GM21619 (cell line): ENCODE results near the gene ABCC11.
"Not testable (repeated sequence)": the region's sequence is repeated elsewhere in the genome, so short reads cannot be mapped to it uniquely, and the experiment has no call there.

ENCODE experiments used
- ATAC-seq: cut with Tn5 transposase; IDR thresholded peaks from one replicate; pipeline ENCODE4 v1.9.1; 2021; ENCODE audit not compliant: unreplicated experiment

The ABCC11 gene

DNA sequence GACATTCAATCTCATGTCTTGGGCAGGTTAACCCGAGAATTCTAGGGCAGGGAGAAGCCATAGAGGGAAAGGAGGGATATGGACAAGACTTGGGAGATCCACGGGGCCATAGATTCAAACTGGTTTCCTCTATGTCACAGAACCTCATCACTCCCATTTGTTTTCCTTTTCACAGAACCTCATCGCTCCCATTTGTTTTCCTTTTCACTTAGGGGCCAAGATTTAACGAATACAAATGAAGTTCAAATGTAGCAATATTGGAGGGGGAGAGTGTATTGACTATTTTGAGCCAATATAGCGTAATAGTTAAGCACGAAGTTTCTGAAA lies 42.6 kb downstream of the ABCC11 start:
- no peak for ATAC-seq

DNA sequence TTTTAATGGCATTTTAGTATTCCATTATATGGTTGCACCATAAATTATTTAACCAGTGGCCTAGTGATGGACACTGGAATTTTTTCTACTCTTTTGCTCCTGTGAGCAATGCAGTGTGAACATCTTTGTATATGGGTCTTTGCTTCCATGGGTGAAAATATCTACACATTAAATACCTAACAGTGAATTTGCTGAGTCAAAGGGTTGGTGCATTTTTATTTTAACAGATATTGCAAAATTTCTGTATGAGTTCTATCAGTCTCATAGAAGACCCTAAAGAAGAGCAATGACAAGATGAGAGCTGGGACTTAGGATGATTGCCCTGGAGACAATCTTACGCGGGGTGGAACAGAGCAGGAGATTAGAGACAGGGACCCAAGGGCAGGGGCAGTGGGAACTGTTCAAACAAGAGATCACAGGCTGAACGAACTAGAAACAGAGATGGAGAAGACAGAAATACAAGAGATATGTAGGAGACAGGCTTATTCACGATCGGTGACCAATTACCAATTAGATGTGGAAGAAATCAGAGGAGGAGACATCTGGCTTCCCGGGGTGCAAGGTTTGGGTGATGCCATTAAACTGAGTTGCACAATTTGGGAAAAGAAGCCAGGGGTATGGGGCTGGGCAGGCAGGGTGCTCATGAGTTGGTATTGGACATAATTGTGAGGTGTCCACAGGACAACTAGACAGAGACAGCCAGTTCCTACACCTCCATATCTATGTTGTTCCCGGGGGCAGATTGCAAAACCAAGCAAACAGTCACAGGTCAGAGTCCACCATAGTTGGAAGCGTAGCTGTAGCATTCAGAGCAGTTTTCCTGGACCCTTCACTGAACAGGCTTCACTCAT lies 43.1 kb downstream of the ABCC11 start:
- ATAC-seq, result no peak

DNA sequence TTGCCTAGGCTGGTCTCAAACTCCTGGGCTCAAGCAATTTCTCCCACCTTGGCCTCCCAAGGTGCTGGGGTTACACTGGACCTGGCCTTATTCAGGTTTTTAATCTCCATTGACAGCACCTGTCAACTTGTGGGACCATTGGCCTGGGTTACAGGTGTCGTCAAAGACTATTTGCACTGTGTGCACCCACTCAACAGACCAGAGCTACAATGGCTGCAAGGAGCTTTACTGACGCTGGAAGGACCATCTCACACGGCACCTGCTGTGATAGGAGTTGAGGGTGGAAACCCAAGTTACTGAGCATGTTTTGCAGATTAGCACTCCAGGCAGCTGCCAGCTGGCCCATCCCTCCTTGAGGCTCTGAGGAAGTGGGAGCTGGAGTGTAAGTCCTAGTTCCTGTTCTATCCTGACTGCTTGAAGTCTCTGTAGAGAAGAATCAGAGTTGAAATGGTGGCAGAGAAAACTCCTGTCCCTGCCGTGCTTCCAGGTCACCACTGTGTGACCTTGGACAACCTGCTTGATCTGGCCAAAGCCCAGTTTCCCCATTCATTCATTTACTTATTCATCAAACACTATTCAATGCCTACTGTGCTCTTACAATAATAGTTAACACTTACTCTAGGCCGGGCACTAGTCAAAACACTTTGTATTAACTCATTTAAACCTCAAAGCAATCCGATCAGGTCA lies 45.7 kb downstream of the ABCC11 start:
- no peak for ATAC-seq

DNA sequence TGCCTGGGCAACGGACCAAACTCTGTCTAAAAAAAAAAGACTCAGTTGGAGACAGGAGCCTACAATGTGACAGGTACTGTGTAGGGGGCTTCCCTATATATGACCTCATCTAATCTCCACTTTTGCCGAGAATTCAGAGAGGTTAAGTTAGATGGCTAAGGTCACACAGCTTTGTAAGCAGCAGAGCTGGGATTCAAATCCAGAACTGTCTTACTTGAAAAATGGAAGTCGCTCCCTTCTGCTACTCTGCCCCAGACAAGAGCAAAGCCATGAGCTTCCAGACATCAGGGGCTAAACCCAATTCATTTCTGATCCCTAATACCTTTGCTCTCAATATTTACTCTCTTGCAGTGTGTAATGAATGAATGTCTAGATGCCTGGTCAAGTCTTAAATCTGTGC lies 50.0 kb downstream of the ABCC11 start:
- ATAC-seq, result no peak

DNA sequence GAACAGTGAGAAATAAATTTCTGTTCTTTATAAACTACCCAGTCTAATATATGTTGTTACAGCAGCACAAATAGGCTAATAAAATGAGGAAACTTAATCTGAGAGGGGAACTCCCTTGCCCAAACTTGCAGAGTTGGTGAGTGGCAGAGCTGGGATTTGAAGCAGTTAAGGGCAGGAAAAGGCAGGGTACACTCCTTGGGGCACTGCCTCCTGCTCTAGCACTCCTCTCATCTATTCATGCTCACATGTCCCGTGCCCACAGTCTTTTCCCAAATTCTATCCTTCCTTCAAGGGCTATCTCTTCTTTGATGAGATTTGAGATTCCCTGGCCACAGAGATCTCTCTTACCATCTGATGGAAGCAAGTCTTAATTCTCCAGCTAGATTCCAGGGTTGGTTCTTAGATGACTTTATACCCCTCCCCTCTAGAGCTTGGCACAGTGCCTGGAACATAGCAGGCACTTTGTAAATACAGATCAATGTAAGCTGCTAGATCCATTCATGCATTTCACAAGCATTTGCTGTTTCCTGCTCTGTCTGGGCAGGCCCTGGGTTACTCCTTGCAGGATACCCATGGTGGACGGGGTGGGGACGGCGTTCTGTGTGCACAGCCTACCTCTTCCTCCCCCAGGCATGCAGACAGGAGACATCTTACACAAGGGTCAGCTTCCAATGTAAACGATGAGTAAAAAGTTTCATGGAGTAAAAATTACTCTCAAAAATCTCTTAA lies 52.3 kb downstream of the ABCC11 start:
- ATAC-seq, result no peak

DNA sequence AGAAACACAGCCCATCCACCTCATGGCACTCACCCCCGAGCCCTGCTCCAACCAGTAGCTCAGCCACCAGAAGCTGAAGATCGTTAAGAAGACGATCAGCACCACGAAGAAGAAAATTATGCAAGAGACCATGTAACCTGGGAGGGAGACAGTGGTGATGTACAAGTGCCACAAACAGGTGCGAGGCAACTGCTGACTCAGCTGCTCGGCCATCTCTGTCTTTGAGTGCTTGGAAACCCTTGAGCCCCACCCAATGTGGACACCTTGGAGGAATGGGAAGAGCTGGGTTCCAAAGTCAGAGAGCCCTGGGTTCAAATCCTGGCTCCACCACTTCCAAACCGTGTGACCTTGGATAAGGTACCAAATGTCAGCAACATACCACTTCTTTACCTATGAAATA lies 53.5 kb downstream of the ABCC11 start:
- no peak for ATAC-seq

DNA sequence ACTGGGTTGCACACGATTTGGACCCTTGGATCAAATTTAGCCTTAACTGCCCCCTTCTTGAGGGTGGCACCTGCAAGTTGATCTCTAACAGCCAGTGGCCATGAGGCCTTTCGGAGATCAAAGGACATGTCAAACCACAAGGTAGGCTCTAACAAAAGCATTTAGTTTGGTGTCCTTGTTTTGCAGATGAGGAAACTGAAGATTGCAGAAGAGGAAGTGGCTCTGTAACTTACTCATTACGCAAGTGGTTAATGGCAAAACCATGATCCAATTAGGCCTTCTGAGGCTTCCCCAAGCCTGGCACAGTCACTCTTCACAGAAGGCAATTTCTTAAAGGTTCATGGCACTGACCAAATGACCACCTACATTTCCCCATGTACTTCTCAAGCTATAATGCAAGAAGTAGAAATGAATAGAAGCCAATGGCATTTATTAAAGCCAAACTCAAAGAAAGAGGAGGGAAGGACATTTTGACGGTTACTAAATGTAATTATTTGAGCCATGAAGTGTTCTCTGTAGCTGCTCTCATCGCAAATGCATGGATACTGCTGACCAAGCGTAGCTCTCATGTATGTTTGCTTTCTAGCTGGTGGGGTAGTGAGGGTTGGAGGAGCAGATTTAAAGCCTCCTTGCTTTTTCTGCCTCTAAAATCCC lies 58.8 kb downstream of the ABCC11 start:
- ATAC-seq, result peak; percentile 93

DNA sequence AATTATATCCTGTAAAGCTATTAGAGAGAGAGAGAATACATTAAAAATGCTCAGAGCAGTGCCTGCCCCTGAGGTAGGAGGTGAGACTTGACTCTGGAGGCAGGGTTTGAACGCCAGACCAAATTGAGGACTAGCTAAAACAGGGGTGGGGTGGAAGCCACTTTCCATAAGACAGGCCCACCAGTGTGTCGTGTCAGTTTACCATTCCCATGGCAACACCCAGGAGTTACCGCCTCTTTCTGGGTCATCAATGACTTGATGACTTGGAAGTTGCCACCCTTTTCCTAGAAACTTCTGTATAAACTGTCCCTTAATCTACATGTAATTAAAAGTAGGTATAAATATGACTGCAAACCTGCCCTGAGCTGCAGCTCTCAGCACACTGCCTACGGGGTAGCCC lies 59.6 kb downstream of the ABCC11 start:
- ATAC-seq, result no peak

DNA sequence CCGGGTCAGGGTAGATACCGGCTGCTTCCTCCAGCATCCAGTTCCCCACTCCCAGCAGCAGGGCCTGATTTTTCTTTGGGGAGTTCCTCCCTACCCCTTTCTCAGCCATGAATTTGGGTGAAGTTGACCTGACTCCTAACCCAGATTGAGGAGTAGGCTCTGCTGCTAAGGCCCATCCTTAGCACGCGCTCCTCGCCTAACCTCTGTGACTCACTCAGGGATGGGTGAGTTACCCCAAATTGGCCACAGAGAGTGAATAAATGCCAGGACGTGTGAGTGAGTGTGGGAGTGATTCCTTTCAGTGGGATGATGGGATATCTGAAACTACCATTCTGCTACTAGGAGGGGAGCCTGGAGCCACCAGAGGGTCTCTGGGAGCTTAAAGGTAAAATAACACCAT lies 62.7 kb downstream of the ABCC11 start:
- no peak for ATAC-seq

DNA sequence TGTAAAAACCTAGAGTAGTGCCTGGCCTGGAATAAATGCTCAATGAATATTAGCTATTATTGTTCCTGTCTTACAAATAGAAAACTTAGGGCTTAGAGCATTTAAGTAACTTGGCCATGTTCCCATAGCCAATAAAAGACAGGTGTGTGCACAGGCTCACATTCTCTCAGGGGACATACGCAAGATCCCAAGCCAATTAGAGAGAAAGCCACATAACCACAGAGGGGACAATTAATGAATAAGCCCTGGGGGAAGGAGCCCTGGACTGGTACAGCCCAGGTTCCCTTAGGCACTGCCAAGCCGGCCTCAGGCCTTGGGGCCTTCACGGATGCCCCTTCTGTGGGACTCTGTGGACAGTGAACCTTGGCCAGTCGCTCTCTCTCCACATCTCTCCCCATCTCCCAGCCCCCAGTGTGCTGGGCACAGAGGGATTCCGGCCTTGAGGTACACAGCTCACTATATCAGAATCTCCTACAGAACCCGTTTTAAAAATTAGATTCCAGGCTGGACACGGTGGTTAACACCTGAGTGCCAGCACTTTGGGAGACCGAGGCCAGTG lies 64.3 kb downstream of the ABCC11 start:
- ATAC-seq, result no peak

DNA sequence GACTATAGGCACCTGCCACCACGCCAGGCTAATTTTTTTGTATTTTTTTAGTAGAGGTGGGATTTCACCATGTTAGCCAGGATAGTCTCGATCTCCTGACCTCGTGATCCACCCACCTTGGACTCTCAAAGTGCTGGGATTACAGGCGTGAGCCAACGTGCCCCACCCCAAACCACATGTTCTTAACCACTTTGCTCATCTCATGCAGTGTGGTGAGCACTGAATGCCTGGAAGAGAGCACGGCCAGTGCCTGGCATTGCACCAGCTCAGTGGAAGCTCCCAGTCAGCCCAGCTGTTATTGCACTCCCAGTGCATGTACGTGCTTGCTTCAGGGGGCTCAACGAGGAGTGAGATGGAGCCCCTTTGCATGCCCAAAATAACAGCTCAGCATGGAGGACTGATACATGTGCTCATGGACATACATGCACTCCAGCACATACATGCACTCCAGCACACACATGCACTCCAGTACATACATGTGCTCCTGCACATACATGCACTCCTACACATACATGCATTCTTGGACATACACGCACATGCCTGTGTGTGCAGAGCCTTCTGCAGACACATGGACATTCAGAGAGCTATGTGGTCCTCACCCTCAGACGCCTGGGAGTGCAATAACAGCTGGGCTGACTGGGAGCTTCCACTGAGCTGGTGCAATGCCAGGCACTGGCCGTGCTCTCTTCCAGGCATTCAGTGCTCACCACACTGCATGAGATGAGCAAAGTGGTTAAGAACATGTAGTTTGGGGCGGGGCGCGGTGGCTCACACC lies 65.4 kb downstream of the ABCC11 start:
- not testable (repeated sequence) for ATAC-seq

DNA sequence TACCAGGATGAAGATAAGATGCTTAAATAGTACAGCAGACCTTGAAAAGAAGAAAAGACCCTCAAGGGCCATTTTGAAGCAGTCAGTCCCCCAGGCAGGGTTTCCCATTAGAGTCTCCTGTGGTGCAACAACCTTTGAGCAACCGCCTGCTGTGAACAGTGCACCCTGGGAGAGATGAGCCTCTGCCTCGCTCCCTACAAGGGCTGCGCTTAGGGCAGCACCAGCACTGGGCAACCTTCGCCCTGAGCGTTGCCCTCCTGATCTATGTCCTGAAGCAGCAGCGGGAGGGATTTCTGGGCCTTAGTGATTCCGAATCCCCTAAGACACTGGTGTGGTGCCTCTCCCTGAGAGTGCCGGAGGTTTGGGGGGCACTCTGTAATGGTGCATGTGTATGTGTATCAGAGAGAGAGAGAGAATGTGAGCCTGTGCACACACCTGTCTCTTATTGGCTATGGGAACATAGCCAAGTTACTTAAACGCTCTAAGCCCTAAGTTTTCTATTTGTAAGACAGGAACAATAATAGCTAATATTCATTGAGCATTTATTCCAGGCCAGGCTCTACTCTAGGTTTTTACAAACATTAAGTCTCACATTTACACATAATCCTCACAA lies 66.4 kb downstream of the ABCC11 start:
- no peak for ATAC-seq

DNA sequence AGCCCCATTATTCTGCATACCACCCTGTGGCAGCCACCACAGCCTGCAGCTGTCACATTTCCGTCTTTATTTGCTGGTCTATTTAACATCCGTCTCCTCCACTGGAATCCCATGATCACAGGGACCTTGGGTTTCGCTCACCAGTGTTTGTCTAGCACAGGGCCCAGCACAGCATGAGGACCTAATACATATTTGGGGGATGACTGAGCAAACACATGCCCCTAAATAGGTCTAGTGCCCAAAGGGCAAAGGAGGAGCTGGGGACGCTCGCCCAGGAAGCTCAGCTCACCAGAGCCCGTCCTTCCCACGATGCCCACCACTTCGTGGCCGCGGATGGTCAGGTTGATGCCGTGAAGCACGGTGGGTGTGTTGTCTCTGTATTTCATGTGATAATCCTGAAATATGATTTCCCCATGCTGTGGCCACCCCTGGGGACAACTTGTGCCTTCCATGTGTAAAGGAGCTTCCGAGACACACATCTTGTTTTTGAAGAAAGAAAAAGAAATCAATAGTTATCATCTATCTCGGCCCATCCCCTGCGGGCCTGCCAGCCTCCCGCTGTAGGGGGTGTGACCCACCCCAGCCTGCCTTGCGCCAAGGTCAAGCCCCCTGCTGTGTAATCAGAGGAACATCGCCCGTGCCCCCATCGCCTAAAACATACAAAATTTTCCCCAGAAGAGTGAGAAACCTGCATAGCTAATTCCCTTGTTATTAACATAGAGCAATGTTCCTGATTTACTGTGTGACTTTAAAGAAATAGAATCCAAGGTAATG lies 70.5 kb downstream of the ABCC11 start:
- no peak for ATAC-seq

DNA sequence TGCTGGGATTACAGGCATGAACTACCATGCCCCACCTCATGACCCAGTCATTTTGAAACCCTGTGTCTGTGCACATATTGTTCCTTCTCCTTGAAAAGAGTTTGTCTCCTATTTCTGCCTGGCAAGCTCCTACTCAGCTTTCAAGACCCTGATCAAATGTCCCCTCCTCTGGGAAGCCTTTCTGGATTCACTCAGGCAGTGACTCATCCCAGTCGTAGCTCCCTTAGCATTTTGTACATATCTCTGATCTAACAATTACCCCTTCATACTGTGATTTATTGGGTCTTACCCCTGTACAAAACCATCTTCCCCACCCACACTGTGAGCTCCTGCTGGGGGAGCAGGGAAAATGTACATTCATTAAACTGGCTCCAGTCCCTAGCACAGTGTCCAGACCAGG lies 73.5 kb downstream of the ABCC11 start:
- no peak for ATAC-seq

DNA sequence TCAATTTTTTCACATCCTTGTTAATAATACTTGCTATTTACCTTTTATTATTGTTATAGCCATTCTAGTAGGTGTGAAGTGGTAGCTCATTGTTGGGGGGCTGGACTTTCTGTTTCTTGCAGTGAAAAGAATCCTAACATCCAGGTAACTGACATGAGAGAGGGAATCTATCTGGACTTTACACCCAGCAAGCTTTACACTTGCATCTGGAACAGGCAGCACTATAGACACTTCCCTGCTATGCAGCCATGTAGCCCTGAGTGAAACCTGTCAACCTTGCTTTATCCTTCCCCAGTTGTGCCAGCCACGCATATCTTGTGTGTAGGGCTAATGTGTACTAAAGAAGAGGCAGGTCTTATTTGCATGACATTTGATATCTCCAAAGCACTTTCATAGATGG lies 74.7 kb downstream of the ABCC11 start:
- ATAC-seq, result no peak

DNA sequence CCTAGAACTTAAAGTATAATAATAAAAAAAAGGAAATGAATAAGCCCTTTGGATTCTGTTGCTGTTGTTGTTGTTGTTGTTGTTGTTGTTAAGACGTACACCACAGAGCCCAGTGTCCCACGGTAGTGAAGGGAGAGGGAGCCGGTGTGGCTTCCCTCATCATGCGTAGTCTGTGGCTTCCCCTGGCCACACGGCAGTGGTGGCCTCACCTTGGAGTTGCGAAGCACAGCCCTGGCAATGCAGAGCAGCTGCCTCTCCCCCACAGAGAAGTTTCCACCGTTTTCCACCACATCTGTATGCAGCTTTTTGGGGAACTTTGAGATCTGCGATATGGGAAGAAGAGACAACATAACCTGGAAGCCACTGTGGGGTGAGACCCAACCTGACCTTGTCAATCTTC lies 77.4 kb downstream of the ABCC11 start:
- ATAC-seq, result no peak

DNA sequence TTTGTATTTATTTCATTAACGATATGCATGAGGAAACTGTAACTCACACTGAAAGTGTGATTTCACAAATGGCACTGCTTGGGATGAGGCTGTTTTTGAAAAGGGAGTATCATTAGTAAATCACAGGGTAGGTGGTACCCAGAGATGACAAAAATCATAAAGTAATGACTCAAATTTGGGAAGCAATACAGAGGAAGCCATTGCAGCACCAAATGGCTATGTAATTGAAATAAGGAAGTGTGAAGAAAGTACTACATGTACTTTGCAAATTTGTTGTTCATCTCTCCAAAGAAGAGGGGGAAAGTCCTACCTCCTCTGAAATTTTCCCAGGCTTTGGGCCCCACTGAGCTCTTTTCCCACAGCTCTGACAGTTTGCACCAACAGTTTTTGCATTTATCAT lies 79.3 kb downstream of the ABCC11 start:
- ATAC-seq, result no peak

DNA sequence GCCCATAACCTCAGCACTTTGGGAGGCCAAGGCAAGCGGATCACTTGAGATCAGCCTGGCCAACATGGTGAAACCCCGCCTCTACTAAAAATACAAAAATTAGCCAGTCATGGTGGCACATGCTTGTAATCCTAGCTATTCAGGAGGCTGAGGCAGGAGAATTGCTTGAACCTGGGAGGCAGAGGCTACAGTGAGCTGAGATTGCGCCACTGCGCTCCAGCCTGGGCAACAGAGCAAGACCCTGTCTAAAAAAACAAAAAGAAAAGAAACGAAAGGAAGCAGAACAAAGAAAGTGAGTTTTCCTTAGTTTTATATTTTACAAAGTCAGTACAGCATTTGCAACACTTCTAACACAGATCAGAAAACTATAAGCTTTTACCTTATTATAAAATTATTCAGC lies 80.7 kb downstream of the ABCC11 start:
- not testable (repeated sequence) for ATAC-seq

DNA sequence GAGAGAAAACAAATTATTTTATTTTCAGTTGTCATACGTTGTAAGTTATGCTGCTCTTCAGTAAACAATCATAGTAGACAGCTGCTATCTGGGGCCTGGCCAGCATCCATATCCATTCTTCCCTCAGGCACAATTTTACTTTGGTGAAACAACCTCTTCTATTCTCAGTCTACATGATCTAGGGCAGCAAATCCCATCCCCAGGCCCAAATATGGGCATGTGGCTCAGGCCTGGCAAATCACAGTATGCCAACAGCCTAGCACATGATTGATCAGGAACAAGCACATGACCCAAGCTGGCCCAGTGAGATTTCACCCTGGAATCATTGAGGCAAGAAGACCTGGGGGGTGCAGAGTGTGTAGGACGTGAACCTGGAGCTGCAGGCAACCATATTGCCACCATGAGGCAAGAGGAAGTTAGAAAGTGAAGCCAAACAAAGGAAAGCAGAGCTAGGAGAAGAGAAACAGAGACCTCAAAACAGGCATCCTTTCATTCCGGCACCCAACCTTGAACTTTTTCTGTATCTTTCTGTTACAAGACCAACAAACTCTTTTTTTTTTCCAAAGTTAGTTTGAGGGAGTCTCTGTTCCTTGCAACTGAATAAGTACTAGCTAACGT lies 81.3 kb downstream of the ABCC11 start:
- no peak for ATAC-seq
